ENCODE results near the gene SLC25A12. TPM values are rescaled to one million over a fixed set of nuclear protein-coding genes. Genes with fewer than 3 reads are reported as not detected.

Gene SLC25A12
- total RNA-seq, 4 donors from 2014 or later: 37.3 to 61.4 (median 46.3) TPM

GRCh38 chr2:171921970-171922229 is 27.9 kb upstream of the SLC25A12 start:
- Histone ChIP-seq H3K27ac (peak overlapping the region; percentile 66 to 74 (median 74)), H3K4me3 (replicated peaks in 1 of 3) (peak overlapping the region in 2 of 3 donors; percentile 50 to 79), H3K27me3 (no peaks in the 10 kb centered on the region), H3K36me3 (peaks cover 0 to 4% of the 10 kb centered on the region in 2 donors), H3K4me1 (peaks cover 12 to 17% of the 10 kb centered on the region in 2 donors), H3K9me3 (no peaks in the 10 kb centered on the region)
- DNase-seq: no peak
- WGBS, 2 donors: 14 to 16% methylated on average over 5 of the region's 5 CpGs
- TF ChIP-seq CTCF (IDR thresholded peaks at IDR 0.05): no peak
- TF ChIP-seq POLR2A (IDR thresholded peaks at IDR 0.05): no peak
- intact Hi-C loops (cut with DNase I): no loop called here

- DNase-seq: no peak
- Histone ChIP-seq H3K36me3 (no peaks in the 10 kb centered on the region), H3K4me3 (replicated peaks in 1 of 3) (no peak overlapping the region), H3K27ac (no peak overlapping the region), H3K27me3 (no peaks in the 10 kb centered on the region), H3K4me1 (peaks cover 12 to 17% of the 10 kb centered on the region in 2 donors), H3K9me3 (no peaks in the 10 kb centered on the region)
- intact Hi-C loops (cut with DNase I): no loop called here
- no peak for TF ChIP-seq CTCF (IDR thresholded peaks at IDR 0.05)
- no peak for TF ChIP-seq POLR2A (IDR thresholded peaks at IDR 0.05)
- 93% methylated on average over 2 of the region's 2 CpGs for WGBS, 2 donors
Observed at GRCh38 chr2:171919453-171919852, 25.4 kb upstream of the SLC25A12 start.

GRCh38 chr2:171913517-171913916 is 19.5 kb upstream of the SLC25A12 start:
- H3K27me3 ChIP-seq: no peaks in the 10 kb centered on the region
- H3K4me1 ChIP-seq: no peaks in the 10 kb centered on the region
- H3K4me3 ChIP-seq (replicated peaks in 1 of 3): no peak overlapping the region
- intact Hi-C loops (cut with DNase I): no loop called here
- no peak for TF ChIP-seq CTCF (IDR thresholded peaks at IDR 0.05)
- no peak for TF ChIP-seq POLR2A (IDR thresholded peaks at IDR 0.05)
- WGBS, 2 donors: 77 to 91% methylated on average over 3 of the region's 3 CpGs
- H3K27ac ChIP-seq: no peak overlapping the region
- H3K9me3 ChIP-seq: no peaks in the 10 kb centered on the region
- DNase-seq: no peak
- H3K36me3 ChIP-seq: no peaks in the 10 kb centered on the region

- no peaks in the 10 kb centered on the region for H3K27me3 ChIP-seq
- intact Hi-C loops (cut with DNase I): no loop called here
- WGBS, 2 donors: 76 to 92% methylated on average over 1 of the region's 1 CpG
Observed at GRCh38 chr2:171910494-171910893, 16.4 kb upstream of the SLC25A12 start.

GRCh38 chr2:171909266-171909665 is 15.2 kb upstream of the SLC25A12 start:
- Histone ChIP-seq H3K27ac (no peak overlapping the region), H3K27me3 (no peaks in the 10 kb centered on the region), H3K4me1 (no peaks in the 10 kb centered on the region), H3K4me3 (replicated peaks in 1 of 3) (no peak overlapping the region), H3K9me3 (no peaks in the 10 kb centered on the region), H3K36me3 (no peaks in the 10 kb centered on the region)
- no peak for DNase-seq
- WGBS, 2 donors: 77 to 79% methylated on average over 3 of the region's 3 CpGs
- intact Hi-C loops (cut with DNase I): no loop called here
- no peak for TF ChIP-seq POLR2A (IDR thresholded peaks at IDR 0.05)
- no peak for TF ChIP-seq CTCF (IDR thresholded peaks at IDR 0.05)

More at GRCh38 chr2:171910494-171910893, 16.4 kb upstream of the SLC25A12 start:
- Histone ChIP-seq H3K9me3 (no peaks in the 10 kb centered on the region), H3K4me3 (replicated peaks in 1 of 3) (no peak overlapping the region), H3K27ac (no peak overlapping the region), H3K36me3 (no peaks in the 10 kb centered on the region), H3K4me1 (no peaks in the 10 kb centered on the region)
- TF ChIP-seq POLR2A (IDR thresholded peaks at IDR 0.05): no peak
- TF ChIP-seq CTCF (IDR thresholded peaks at IDR 0.05): no peak
- DNase-seq: no peak
